ENCODE measurements around the gene SEMA5A.

Gene SEMA5A

DNA sequence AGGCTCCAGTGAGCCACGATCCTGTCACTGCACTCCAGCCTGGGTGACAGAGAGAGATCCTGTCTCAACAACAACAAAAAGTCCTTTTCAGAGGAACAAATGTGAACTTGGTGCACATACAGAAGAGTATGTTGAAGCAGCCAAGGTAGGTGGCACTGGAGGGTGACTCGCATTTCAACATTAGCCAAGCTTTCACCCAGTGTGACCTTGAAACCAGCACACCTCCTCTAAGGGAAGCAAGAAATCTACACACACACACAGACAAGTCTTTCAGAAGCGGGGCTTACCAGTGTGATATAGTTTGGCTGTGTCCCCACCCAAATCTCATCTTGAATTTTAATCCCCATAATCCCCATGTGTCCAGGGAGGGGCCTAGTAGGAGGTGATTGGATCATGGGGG, 225.2 kb downstream of the SEMA5A start:
- in situ Hi-C loops (cut with HindIII; ENCODE audit: low sequenced_read_pairs) = no loop called here
- DNase-seq (ENCODE audit: low read depth, low spot score) = no peak

DNA sequence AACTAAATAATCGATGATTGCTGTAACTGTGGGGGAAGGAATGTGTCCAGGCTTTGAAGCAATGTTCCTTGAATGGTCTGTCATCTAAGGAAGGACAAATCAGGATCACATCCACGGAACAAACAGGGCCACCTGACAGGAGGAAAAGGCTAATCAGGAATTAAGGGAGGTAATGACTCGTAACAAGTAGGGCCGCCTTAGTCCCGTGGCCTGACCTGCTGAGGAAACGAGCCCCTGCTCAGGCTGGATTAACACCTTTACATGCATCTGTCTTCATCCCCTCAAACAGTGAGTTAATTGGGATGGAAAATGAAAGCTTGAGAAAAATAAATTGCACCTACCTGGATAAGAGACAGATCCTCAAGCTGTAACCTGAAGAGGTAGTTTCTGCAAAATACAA, 227.8 kb downstream of the SEMA5A start:
- TF ChIP-seq, protein P1, sequence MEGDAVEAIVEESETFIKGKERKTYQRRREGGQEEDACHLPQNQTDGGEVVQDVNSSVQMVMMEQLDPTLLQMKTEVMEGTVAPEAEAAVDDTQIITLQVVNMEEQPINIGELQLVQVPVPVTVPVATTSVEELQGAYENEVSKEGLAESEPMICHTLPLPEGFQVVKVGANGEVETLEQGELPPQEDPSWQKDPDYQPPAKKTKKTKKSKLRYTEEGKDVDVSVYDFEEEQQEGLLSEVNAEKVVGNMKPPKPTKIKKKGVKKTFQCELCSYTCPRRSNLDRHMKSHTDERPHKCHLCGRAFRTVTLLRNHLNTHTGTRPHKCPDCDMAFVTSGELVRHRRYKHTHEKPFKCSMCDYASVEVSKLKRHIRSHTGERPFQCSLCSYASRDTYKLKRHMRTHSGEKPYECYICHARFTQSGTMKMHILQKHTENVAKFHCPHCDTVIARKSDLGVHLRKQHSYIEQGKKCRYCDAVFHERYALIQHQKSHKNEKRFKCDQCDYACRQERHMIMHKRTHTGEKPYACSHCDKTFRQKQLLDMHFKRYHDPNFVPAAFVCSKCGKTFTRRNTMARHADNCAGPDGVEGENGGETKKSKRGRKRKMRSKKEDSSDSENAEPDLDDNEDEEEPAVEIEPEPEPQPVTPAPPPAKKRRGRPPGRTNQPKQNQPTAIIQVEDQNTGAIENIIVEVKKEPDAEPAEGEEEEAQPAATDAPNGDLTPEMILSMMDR (IDR thresholded peaks at IDR 0.05; ENCODE audit: low read depth, low read length) = no peak
- no peak overlapping the region for H3K4me3 ChIP-seq (ENCODE audit: low read depth, low read length)
- in situ Hi-C loops (cut with HindIII; ENCODE audit: low sequenced_read_pairs) = no loop called here
- DNase-seq (ENCODE audit: low read depth, low spot score) = no peak

More for the DNA sequence above, 225.2 kb downstream of the SEMA5A start:
- TF ChIP-seq, protein P1 (IDR thresholded peaks at IDR 0.05; ENCODE audit: low read depth, low read length) = no peak
- H3K4me3 ChIP-seq (ENCODE audit: low read depth, low read length) = no peak overlapping the region

DNA sequence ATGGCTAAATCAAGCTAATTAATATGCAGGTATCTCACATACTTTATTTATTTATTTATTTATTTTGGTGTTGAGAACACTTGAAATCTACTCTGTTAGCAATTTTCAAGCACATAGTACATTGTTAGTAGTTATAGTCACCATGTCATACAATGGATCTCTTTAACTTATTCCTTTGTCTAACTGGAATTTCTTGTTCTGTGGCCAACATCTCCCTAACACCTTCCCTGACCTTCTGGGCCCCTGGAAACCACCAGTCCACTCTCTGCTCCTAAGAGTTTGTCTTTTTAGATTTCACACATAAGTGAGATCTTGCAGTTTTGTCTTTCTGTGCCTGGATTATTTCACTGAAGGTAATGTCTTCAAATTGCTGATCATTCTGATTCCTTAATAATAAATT, 229.1 kb downstream of the SEMA5A start:
- H3K4me3 ChIP-seq (ENCODE audit: low read depth, low read length) = no peak overlapping the region
- TF ChIP-seq, protein P1 (IDR thresholded peaks at IDR 0.05; ENCODE audit: low read depth, low read length) = no peak
- in situ Hi-C loops (cut with HindIII; ENCODE audit: low sequenced_read_pairs) = no loop called here
- no peak for DNase-seq (ENCODE audit: low read depth, low spot score)

DNA sequence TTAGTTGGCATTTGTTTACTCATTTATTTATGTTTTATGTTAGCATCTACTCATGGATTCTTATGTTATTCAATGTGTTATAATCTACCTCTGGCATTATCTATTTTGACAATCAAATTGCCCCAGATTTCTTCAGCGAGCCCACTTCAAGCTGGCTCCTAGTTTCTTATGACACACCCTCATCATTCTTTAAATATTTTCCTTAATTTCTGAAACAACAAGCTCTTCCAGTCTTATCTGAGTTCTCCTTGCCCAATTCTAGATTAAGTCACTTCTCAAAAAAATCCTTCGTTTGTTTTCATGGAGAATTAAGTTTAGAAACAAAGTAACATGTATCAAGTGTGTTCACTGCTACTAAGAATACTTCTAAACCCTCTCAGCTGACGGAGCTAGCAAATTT, 229.8 kb downstream of the SEMA5A start:
- TF ChIP-seq, protein P1 (IDR thresholded peaks at IDR 0.05; ENCODE audit: low read depth, low read length) = no peak
- no peak overlapping the region for H3K4me3 ChIP-seq (ENCODE audit: low read depth, low read length)
- in situ Hi-C loops (cut with HindIII; ENCODE audit: low sequenced_read_pairs) = no loop called here
- DNase-seq (ENCODE audit: low read depth, low spot score) = no peak

DNA sequence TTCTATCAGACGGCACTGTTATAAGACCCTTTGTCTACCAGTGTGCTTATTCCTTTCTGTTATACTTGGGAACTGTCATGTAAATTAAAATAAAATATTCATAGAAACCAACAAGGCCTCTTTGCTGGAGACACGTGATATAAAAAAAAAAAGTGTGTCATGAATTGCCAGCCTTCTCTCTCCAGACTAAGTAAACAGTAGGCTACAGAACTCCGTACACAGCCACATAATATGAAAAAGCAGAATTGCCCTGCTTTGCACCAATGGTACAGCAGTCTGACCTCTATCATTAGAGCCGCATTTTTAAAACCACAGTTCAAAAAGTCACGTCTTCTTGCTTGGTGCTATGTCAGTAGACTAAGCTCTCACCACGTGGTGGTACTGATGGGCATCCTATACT, 231.3 kb downstream of the SEMA5A start:
- TF ChIP-seq, protein P1 (IDR thresholded peaks at IDR 0.05; ENCODE audit: low read depth, low read length) = no peak
- in situ Hi-C loops (cut with HindIII; ENCODE audit: low sequenced_read_pairs) = no loop called here
- no peak for DNase-seq (ENCODE audit: low read depth, low spot score)
- no peak overlapping the region for H3K4me3 ChIP-seq (ENCODE audit: low read depth, low read length)

DNA sequence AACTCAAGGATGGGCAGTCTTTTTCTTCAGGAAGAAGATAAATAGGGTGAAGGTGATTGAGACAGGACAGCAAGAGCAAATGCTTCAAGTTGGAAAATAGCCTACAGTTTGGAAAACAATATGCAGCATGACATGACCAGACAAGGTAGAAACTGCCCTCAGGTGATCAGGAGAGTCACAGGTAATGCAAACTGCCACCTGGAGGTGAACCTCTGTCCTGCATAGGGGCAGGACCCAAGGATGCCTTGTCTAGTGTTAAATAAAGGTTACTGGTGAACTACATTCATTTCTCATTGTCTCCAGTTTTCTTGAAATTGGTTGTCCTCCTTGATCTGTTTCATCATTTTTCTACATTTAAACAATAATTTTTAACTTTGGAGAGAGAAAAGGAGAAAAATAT, 232.1 kb downstream of the SEMA5A start:
- in situ Hi-C loops (cut with HindIII; ENCODE audit: low sequenced_read_pairs) = no loop called here
- DNase-seq (ENCODE audit: low read depth, low spot score) = no peak
- TF ChIP-seq, protein P1 (IDR thresholded peaks at IDR 0.05; ENCODE audit: low read depth, low read length) = no peak
- no peak overlapping the region for H3K4me3 ChIP-seq (ENCODE audit: low read depth, low read length)

DNA sequence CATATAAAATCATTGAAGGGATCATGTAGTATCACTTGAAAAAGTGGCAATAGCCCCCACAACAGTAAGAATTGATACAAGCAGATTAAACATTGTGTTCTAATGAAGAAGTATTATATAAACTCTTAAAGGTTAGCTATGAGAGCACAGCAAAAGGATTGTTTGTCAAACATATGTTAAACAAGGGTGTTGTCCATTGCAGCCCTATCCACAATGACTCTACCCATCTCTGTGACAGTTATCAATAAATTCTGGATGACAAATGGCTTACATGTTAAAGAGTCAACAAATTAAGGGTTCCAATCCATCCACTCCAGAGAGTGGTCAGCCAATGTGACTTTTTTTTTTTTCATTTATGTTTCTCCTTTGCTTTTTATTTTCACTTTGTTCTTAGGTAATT, 238.7 kb downstream of the SEMA5A start:
- H3K4me3 ChIP-seq (ENCODE audit: low read depth, low read length) = no peak overlapping the region
- no peak for DNase-seq (ENCODE audit: low read depth, low spot score)
- TF ChIP-seq, protein P1 (IDR thresholded peaks at IDR 0.05; ENCODE audit: low read depth, low read length) = no peak
- in situ Hi-C loops (cut with HindIII; ENCODE audit: low sequenced_read_pairs) = no loop called here
